Natural killer cell (primary cell): ENCODE measurements around the gene DLGAP5. TPM values are rescaled to one million over a fixed set of nuclear protein-coding genes. Genes with fewer than 3 reads are reported as not detected.

ENCODE experiments used
- ATAC-seq, 3 donors: fragments of 150-1000 bp in 2 of 3; fragments of 200-7000 bp in 1 of 3; cut with Tn5 transposase; 1 replicate in 1 of 3; 2 replicates in 2 of 3; pipeline ENCODE4 v1.10.0; 2021; ENCODE audit warnings: mild to moderate bottlenecking in 2 of 3, moderate library complexity in 2 of 3
- DNase-seq, 2 donors: peaks; one replicate each; pipeline versions ENCODE4 v3.0.0 to v3.0.0-alpha.2; 2013 to 2021; ENCODE audit warnings: mixed read lengths in 1 of 2
- H3K27ac ChIP-seq: one replicate; pipeline ENCODE4 v1.5.1; 2013; ENCODE audit warnings: mild to moderate bottlenecking, low read length
- H3K27me3 ChIP-seq: one replicate; pipeline ENCODE4 v1.6.1; 2013; ENCODE audit warnings: low read length; ENCODE audit not compliant: control insufficient read depth, insufficient read depth
- H3K36me3 ChIP-seq: one replicate; pipeline ENCODE4 v1.6.1; 2013; ENCODE audit warnings: low read length; ENCODE audit not compliant: control insufficient read depth, insufficient read depth
- H3K4me1 ChIP-seq: one replicate; pipeline ENCODE4 v1.6.1; 2013; ENCODE audit warnings: low read length; ENCODE audit not compliant: control insufficient read depth, insufficient read depth
- H3K4me3 ChIP-seq: one replicate; pipeline ENCODE4 v1.5.1; 2013; ENCODE audit warnings: low read length
- H3K9me3 ChIP-seq: one replicate; pipeline ENCODE4 v1.6.1; 2013; ENCODE audit warnings: low read length; ENCODE audit not compliant: control insufficient read depth, insufficient read depth
- H3K27ac Mint-ChIP-seq, 2 donors: one replicate each; pipeline ENCODE4 v1.8.0; 2022; ENCODE audit warnings: mild to moderate bottlenecking in 2 of 2, mixed read lengths in 2 of 2, moderate library complexity in 1 of 2
- H3K27me3 Mint-ChIP-seq, 2 donors: one replicate each; pipeline ENCODE4 v1.8.0; 2022; ENCODE audit warnings: low read depth in 2 of 2, mixed read lengths in 2 of 2
- H3K36me3 Mint-ChIP-seq: one replicate; pipeline ENCODE4 v1.8.0; 2022; ENCODE audit warnings: mixed read lengths
- H3K4me1 Mint-ChIP-seq, 2 donors: one replicate each; pipeline ENCODE4 v1.8.0; 2022; ENCODE audit warnings: mixed read lengths in 2 of 2
- H3K4me3 Mint-ChIP-seq: one replicate; pipeline ENCODE4 v1.8.0; 2022; ENCODE audit warnings: mild to moderate bottlenecking, moderate library complexity, mixed read lengths
- H3K9me3 Mint-ChIP-seq, 2 donors: one replicate each; pipeline ENCODE4 v1.8.0; 2022; ENCODE audit warnings: mixed read lengths in 2 of 2
- CTCF ChIP-seq: fragments of 200-600 bp; IDR thresholded peaks from one replicate; pipeline ENCODE4 v1.8.0; 2022; ENCODE audit warnings: antibody characterized with exemption
- WGBS: methylation state at CpG from one replicate; pipeline ENCODE4 v1.1.7; 2013; ENCODE audit warnings: missing lambda C conversion rate; ENCODE audit not compliant: insufficient coverage; 5-methylcytosine and 5-hydroxymethylcytosine counted together
- intact Hi-C: fragments of 100-400 bp; cut with micrococcal nuclease; formaldehyde crosslinking; loops from one replicate; pipeline ENCODE4 v1.14.2; 2022
- total RNA-seq, 4 donors: library from RNA; stranded (reverse); fragments of 120-200 nt in 1 of 4; gene quantifications; one replicate each; pipeline versions ENCODE4 v1.2.3 to v1.2.4, GENCODE V29; 2013 to 2022

The DLGAP5 gene
- total RNA-seq, 3 donors from 2014 or later (not counting 1 experiment from before 2014, with no cell fraction given), result 0.15 to 1.9 (median 0.54) TPM

- Mint-ChIP-seq H3K36me3 (no peaks in the 10 kb centered on the region), H3K27me3 (no peaks in the 10 kb centered on the region), H3K4me1 (peaks cover 13 to 30% of the 10 kb centered on the region in 2 donors), H3K27ac (no peak overlapping the region), H3K4me3 (no peak overlapping the region), H3K9me3 (no peaks in the 10 kb centered on the region)
- no peak for ATAC-seq
- Histone ChIP-seq H3K4me1 (peaks cover 20% of the 10 kb centered on the region), H3K36me3 (no peaks in the 10 kb centered on the region), H3K27me3 (no peaks in the 10 kb centered on the region), H3K27ac (no peak overlapping the region), H3K4me3 (no peak overlapping the region), H3K9me3 (no peaks in the 10 kb centered on the region)
- WGBS, result 82% methylated on average over 2 of the region's 3 CpGs
- DNase-seq, result no peak
- TF ChIP-seq CTCF, result no peak
- intact Hi-C loops, result no loop called here
Measured at GRCh38 chr14:55118761-55119160, 72.6 kb downstream of the DLGAP5 start.

- 57% methylated on average over 6 of the region's 7 CpGs for WGBS
- H3K9me3 ChIP-seq, result no peaks in the 10 kb centered on the region
- H3K27me3 ChIP-seq, result no peaks in the 10 kb centered on the region
- H3K36me3 ChIP-seq, result no peaks in the 10 kb centered on the region
- H3K27ac ChIP-seq, result peak overlapping the region; percentile 11
- H3K27ac Mint-ChIP-seq, result no peak overlapping the region
- H3K9me3 Mint-ChIP-seq, result no peaks in the 10 kb centered on the region
- DNase-seq (no peak), ATAC-seq (peak in 1 of 3 donors; percentile 30)
- no peaks in the 10 kb centered on the region for H3K36me3 Mint-ChIP-seq
- TF ChIP-seq CTCF, result no peak
- H3K4me3 ChIP-seq, result no peak overlapping the region
- H3K4me1 ChIP-seq, result peaks cover 20% of the 10 kb centered on the region
- no peak overlapping the region for H3K4me3 Mint-ChIP-seq
- peaks cover 0 to 4% of the 10 kb centered on the region in 2 donors for H3K27me3 Mint-ChIP-seq
- H3K4me1 Mint-ChIP-seq, result peaks cover 13 to 30% of the 10 kb centered on the region in 2 donors
- intact Hi-C loops, result no loop called here
Measured at GRCh38 chr14:55117803-55118441, 73.5 kb downstream of the DLGAP5 start.

GRCh38 chr14:55116246-55117030, 74.9 kb downstream of the DLGAP5 start:
- Histone ChIP-seq H3K27me3 (no peaks in the 10 kb centered on the region), H3K27ac (no peak overlapping the region), H3K9me3 (no peaks in the 10 kb centered on the region), H3K4me3 (no peak overlapping the region), H3K36me3 (no peaks in the 10 kb centered on the region), H3K4me1 (peaks cover 20% of the 10 kb centered on the region)
- Mint-ChIP-seq H3K9me3 (no peaks in the 10 kb centered on the region), H3K4me3 (no peak overlapping the region), H3K27ac (no peak overlapping the region), H3K4me1 (peaks cover 13 to 28% of the 10 kb centered on the region in 2 donors), H3K36me3 (no peaks in the 10 kb centered on the region), H3K27me3 (peaks cover 0 to 4% of the 10 kb centered on the region in 2 donors)
- ATAC-seq, result no peak
- WGBS, result 86% methylated on average over 11 of the region's 11 CpGs
- no peak for TF ChIP-seq CTCF
- intact Hi-C loops, result no loop called here
- DNase-seq, result no peak
